ENCODE measurements around the gene PPP2CA.

The PPP2CA gene

DNA sequence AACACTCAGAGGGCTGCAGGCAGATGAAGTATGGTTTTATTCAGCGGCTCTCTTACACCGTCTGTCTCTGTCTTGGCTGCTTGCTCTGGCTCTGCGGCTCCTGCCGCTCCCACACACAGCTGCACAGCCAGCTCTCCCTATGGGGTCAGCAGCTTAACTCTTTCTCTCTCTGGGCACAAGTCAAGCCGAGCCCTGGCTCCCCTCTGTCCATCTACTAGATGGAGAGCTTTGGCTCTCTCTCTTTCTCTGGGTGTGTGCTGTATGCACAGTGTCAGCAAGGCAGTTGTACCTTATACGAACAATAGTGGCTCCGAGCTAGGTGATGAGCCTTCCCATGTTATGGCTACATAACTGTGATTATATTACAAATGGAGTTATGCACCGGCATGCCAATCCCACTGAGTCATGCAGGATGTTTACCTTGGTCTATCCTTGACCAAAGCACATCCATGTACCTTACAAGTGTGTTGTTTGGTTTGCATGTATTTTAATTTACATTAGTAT is 19.3 kb upstream of the PPP2CA start:
- Histone ChIP-seq H3K9me3 (ENCODE audit: control insufficient read depth, insufficient read depth, low read length) (no peaks in the 10 kb centered on the region), H3K9ac (ENCODE audit: low read depth, low read length) (no peak overlapping the region; the same call in 1 of the 2 replicates), H3K27ac (ENCODE audit: low read depth, low read length) (peak overlapping the region; percentile 80), H3K36me3 (ENCODE audit: control insufficient read depth, insufficient read depth, low read length) (no peaks in the 10 kb centered on the region), H3K4me3 (ENCODE audit: low read depth, low read length) (no peak overlapping the region), H3K4me1 (ENCODE audit: control insufficient read depth, insufficient read depth, low read length) (peaks cover 38% of the 10 kb centered on the region), H3K27me3 (ENCODE audit: control insufficient read depth, insufficient read depth, low read length) (no peaks in the 10 kb centered on the region)

DNA sequence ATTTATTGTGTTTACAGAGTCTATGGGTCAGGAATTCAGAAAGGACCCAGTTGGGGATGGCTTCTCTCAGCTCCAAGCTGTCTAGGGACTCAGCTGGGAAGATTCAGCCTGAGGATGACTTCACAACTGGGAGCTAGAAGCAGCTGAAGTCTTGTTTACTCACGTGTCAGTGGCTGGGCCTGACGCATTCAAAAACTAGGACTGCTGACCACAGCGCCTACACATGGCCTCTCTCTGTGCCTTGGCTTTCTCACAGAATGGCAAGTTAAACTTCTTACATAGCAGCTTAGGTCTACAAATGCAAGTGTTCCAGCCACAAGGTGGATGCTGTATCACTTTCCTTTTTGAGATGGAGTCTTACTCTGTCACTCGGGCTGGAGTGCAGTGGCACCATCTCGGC is 16.3 kb upstream of the PPP2CA start:
- Histone ChIP-seq H3K9ac (ENCODE audit: low read depth, low read length) (no peak overlapping the region), H3K27me3 (ENCODE audit: control insufficient read depth, insufficient read depth, low read length) (no peaks in the 10 kb centered on the region), H3K9me3 (ENCODE audit: control insufficient read depth, insufficient read depth, low read length) (no peaks in the 10 kb centered on the region), H3K27ac (ENCODE audit: low read depth, low read length) (no peak overlapping the region), H3K4me1 (ENCODE audit: control insufficient read depth, insufficient read depth, low read length) (peaks cover 35% of the 10 kb centered on the region), H3K36me3 (ENCODE audit: control insufficient read depth, insufficient read depth, low read length) (no peaks in the 10 kb centered on the region), H3K4me3 (ENCODE audit: low read depth, low read length) (no peak overlapping the region)

DNA sequence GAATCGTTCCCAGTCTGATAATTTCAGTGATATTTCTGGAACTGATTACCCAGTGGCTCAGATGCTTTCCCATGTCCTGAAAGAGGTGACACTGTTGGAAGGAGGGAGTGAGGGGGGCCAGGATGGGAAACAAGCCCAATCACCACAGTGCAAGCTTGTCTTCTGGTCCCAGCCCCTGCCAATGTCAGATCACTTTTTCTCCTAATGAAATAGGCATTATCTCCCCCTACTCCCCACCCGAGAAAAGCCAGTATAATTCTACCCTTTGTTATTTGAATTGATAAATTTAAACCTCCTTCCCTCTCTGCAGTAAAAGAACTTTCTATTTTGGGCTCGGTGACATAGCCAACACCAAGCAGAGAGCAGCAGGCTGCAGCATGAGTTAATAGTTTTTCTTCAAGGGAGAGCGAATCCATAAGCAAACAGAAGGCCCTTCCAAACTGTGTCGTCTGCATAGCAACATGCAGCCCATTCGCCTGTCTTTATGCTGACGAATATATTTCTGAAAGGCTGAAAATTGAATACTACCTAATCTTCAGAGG is 14.6 kb upstream of the PPP2CA start:
- Histone ChIP-seq H3K4me1 (ENCODE audit: control insufficient read depth, insufficient read depth, low read length) (peaks cover 37% of the 10 kb centered on the region), H3K9ac (ENCODE audit: low read depth, low read length) (0 out of 2 replicates have a peak overlapping the region, but pooled peaks have one; percentile 23), H3K36me3 (ENCODE audit: control insufficient read depth, insufficient read depth, low read length) (no peaks in the 10 kb centered on the region), H3K27me3 (ENCODE audit: control insufficient read depth, insufficient read depth, low read length) (no peaks in the 10 kb centered on the region), H3K4me3 (ENCODE audit: low read depth, low read length) (no peak overlapping the region), H3K27ac (ENCODE audit: low read depth, low read length) (peak overlapping the region; percentile 56), H3K9me3 (ENCODE audit: control insufficient read depth, insufficient read depth, low read length) (no peaks in the 10 kb centered on the region)

DNA sequence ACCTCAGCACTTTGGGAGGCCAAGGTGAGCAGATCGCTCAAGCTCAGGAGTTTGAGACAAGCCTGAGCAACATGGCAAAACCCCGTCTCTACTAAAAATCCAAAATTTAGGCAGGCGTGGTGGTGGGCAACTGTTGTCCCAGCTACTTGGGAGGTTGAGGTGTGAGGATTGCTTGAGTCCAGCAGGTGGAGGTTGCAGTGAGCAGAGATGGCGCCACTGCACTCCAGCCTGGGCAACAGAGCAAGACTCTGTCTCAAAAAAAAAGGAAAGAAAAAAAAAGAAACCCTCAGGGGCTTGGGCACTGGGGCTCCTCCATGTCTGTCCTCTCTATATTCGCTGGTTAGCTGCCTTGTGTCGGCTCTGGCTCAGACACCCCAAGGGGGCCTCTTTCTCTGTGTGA is 10.9 kb upstream of the PPP2CA start:
- no peaks in the 10 kb centered on the region for H3K27me3 ChIP-seq (ENCODE audit: control insufficient read depth, insufficient read depth, low read length)
- peaks cover 23% of the 10 kb centered on the region for H3K4me1 ChIP-seq (ENCODE audit: control insufficient read depth, insufficient read depth, low read length)
- H3K36me3 ChIP-seq (ENCODE audit: control insufficient read depth, insufficient read depth, low read length) = no peaks in the 10 kb centered on the region
- no peak overlapping the region for H3K9ac ChIP-seq (ENCODE audit: low read depth, low read length)
- no peak overlapping the region for H3K27ac ChIP-seq (ENCODE audit: low read depth, low read length)
- H3K9me3 ChIP-seq (ENCODE audit: control insufficient read depth, insufficient read depth, low read length) = no peaks in the 10 kb centered on the region
- no peak overlapping the region for H3K4me3 ChIP-seq (ENCODE audit: low read depth, low read length)

DNA sequence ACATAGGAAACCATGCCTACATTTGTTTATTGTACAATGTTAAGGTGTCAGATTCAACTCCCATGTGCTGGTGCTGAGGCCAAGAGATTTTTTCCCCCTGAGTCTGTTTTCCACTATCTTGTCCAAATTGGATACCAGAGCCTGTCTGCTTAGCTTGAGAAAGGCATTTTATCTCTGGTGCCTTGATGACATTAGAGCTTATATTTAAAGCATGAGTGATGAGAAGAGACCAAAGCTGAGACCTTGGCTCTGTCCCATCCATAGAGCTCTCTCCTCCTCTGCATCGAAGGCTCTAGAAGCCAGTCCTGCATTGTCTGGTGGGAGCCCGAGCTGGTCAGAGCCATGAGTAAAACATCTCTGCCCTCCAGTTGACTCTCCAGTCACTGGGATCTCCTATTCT is 10.4 kb upstream of the PPP2CA start:
- Histone ChIP-seq H3K27ac (ENCODE audit: low read depth, low read length) (no peak overlapping the region), H3K4me3 (ENCODE audit: low read depth, low read length) (no peak overlapping the region), H3K4me1 (ENCODE audit: control insufficient read depth, insufficient read depth, low read length) (peaks cover 23% of the 10 kb centered on the region), H3K9me3 (ENCODE audit: control insufficient read depth, insufficient read depth, low read length) (no peaks in the 10 kb centered on the region), H3K9ac (ENCODE audit: low read depth, low read length) (no peak overlapping the region), H3K27me3 (ENCODE audit: control insufficient read depth, insufficient read depth, low read length) (no peaks in the 10 kb centered on the region), H3K36me3 (ENCODE audit: control insufficient read depth, insufficient read depth, low read length) (no peaks in the 10 kb centered on the region)

DNA sequence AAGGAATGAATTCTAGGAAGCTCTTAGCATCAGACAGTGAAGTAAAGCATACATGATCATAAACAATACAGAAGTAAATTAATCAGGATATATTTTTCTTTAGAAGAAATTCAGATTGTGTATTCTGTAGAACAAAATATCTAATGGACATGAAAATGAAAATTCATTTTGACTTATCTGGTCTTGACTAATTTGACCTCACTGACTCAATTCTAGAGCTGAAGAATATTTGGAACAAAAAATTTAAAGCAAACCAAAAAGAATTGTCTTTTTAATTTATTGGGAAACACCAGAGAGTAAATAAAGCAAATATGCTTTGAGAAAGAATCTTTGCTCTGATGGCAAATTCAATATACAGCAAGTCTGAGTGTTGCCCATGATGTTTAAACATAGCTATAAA is 2.8 kb upstream of the PPP2CA start:
- Histone ChIP-seq H3K4me1 (ENCODE audit: control insufficient read depth, insufficient read depth, low read length) (peaks cover 16% of the 10 kb centered on the region), H3K36me3 (ENCODE audit: control insufficient read depth, insufficient read depth, low read length) (peaks cover 11% of the 10 kb centered on the region; the same call in 1 of the 2 replicates), H3K9ac (ENCODE audit: low read depth, low read length) (no peak overlapping the region), H3K4me3 (ENCODE audit: low read depth, low read length) (no peak overlapping the region), H3K27ac (ENCODE audit: low read depth, low read length) (no peak overlapping the region), H3K9me3 (ENCODE audit: control insufficient read depth, insufficient read depth, low read length) (no peaks in the 10 kb centered on the region), H3K27me3 (ENCODE audit: control insufficient read depth, insufficient read depth, low read length) (no peaks in the 10 kb centered on the region)

DNA sequence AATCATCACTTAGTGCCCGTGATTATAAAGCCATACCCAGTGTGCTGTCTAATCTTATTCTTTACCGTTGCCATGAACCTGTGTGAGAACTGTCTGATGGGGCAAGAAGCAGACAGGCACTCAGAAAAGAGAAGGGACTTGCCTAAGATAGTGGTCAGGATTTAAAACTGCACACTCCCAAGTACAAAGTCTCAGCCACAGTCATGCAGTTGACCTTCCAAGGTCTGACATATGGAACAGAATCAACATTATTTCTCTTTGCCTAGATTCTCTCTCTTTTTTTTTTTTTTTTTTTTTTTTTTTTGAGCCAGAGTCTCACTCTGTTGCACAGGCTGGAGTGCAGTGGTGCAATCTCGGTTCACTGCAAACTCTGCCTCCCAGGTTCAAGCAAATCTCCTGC is 1.9 kb upstream of the PPP2CA start:
- no peak overlapping the region for H3K4me3 ChIP-seq (ENCODE audit: low read depth, low read length)
- H3K27me3 ChIP-seq (ENCODE audit: control insufficient read depth, insufficient read depth, low read length) = no peaks in the 10 kb centered on the region
- no peak overlapping the region for H3K9ac ChIP-seq (ENCODE audit: low read depth, low read length)
- H3K9me3 ChIP-seq (ENCODE audit: control insufficient read depth, insufficient read depth, low read length) = no peaks in the 10 kb centered on the region
- peaks cover 22% of the 10 kb centered on the region for H3K4me1 ChIP-seq (ENCODE audit: control insufficient read depth, insufficient read depth, low read length)
- H3K36me3 ChIP-seq (ENCODE audit: control insufficient read depth, insufficient read depth, low read length) = peaks cover 16% of the 10 kb centered on the region; the same call in 1 of the 2 replicates
- no peak overlapping the region for H3K27ac ChIP-seq (ENCODE audit: low read depth, low read length)

DNA sequence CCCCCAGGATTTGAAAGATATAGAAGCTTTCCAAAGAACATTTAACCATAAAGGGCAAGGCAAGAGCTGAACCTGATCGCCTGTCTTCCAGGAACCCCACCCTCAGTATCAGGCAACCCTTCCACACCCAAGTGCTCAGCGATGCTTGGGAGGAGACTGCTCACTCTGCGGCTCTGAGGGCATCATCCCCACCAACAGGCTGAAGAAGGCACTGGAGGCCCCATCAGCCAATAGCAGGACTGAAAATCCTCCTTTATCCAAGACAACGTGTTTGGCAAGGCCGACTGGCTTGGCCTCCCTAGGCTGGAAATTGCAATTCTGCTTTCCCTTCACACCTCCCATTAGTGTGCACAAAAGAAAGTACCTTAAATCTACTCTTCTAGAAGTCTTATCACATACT is 1.4 kb upstream of the PPP2CA start:
- Histone ChIP-seq H3K9ac (ENCODE audit: low read depth, low read length) (no peak overlapping the region), H3K27me3 (ENCODE audit: control insufficient read depth, insufficient read depth, low read length) (no peaks in the 10 kb centered on the region), H3K4me1 (ENCODE audit: control insufficient read depth, insufficient read depth, low read length) (peaks cover 27% of the 10 kb centered on the region), H3K36me3 (ENCODE audit: control insufficient read depth, insufficient read depth, low read length) (peaks cover 19% of the 10 kb centered on the region; the same call in 1 of the 2 replicates), H3K4me3 (ENCODE audit: low read depth, low read length) (peak overlapping the region; percentile 93), H3K9me3 (ENCODE audit: control insufficient read depth, insufficient read depth, low read length) (no peaks in the 10 kb centered on the region), H3K27ac (ENCODE audit: low read depth, low read length) (no peak overlapping the region)

DNA sequence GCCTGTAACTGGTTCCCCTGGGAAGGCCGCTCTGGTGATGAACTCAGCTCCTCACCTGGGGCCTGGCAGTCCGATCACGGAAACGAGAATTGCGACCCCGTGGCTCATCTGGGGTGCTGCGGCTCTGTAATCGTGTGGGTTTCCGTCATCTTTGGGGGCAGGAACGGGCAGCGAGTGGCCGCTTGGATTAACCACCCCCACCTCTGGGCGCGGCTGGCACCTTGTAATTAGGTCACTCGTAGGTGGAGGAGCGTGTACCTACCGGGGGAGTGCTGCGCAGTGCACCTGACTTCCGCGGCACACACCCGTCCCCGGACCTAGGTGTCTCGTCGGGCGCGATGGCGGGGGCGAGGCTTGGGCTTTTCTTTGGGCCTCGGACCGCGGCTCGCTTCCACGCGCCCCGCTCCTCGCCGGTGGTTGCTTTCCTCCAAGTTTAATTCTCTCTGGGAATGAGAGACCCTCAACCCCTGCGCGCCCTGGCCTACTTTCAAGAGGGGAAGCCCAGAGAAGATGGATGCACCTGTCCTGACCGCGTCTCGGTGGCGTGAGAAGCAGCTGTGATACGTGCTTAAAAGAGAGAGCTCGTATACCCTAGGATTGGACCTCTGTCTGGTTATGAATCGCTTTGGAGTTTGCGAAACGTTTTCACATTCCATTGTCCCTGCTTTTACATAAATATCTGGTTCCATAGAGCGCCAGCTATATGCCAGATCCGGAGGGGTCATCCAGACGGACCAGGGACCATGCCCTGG is 744 bp upstream of the PPP2CA start:
- Histone ChIP-seq H3K9me3 (ENCODE audit: control insufficient read depth, insufficient read depth, low read length) (no peaks in the 10 kb centered on the region), H3K36me3 (ENCODE audit: control insufficient read depth, insufficient read depth, low read length) (peaks cover 19% of the 10 kb centered on the region; the same call in 1 of the 2 replicates), H3K4me3 (ENCODE audit: low read depth, low read length) (peak overlapping the region; percentile 93), H3K27ac (ENCODE audit: low read depth, low read length) (peak overlapping the region; percentile 100), H3K27me3 (ENCODE audit: control insufficient read depth, insufficient read depth, low read length) (no peaks in the 10 kb centered on the region), H3K9ac (ENCODE audit: low read depth, low read length) (peak overlapping the region; percentile 100), H3K4me1 (ENCODE audit: control insufficient read depth, insufficient read depth, low read length) (peaks cover 28% of the 10 kb centered on the region)

DNA sequence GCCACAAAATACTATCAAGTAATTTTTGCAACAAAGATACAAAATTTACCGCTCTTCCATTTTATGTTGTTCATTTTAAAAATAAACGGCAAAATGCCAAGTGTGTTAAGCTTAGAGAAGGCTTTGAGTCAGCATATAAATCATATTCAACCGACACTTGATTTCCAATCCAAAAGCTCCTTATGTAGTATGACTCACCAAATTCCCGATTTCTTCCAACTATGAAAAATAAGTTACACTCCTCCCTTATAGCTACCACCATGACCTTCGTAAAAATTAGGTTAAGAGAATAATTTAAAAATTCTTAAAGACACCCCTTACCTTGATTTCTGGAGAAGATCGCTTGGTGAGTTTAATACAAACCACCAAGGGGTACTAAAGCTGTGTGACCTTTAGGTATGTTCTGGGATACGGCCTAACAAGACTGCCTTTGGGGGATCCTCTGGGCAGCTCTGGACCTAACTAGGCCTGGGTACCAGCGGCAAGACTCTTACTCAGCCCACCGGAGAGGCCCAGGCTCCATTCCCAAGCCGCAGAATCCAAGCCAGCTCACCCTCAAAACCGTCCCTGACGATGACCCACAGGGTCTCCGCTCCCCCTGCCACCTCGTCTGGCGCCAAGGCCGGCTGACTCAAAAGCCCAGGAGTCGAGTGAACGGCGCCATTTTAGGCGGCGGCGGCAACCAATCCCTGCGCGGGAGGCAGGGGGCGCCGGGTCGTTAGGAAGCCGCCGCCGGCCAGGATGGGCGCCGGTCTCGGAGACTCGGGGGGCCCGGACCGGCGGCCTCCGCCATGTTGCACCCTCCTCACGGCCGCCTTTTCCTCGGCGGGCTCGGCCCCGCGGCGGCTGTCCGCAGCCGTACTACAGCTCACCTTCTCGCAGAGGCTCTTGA is 739 bp downstream of the PPP2CA start:
- Histone ChIP-seq H3K36me3 (ENCODE audit: control insufficient read depth, insufficient read depth, low read length) (peaks cover 31% of the 10 kb centered on the region), H3K4me1 (ENCODE audit: control insufficient read depth, insufficient read depth, low read length) (peaks cover 28% of the 10 kb centered on the region), H3K27me3 (ENCODE audit: control insufficient read depth, insufficient read depth, low read length) (no peaks in the 10 kb centered on the region), H3K9me3 (ENCODE audit: control insufficient read depth, insufficient read depth, low read length) (no peaks in the 10 kb centered on the region), H3K9ac (ENCODE audit: low read depth, low read length) (peak overlapping the region; percentile 100), H3K4me3 (ENCODE audit: low read depth, low read length) (peak overlapping the region; percentile 93), H3K27ac (ENCODE audit: low read depth, low read length) (peak overlapping the region; percentile 100)

Measured in HUES48 (cell line).